Activated CD4-positive, alpha-beta T cell treated with anti-CD3 and anti-CD28 coated beads, Interleukin-2, amount 50 U/mL, for 24 hours (primary cell): ENCODE data around the gene RBM20.
"Not testable (repeated sequence)": the region's sequence is repeated elsewhere in the genome, so short reads cannot be mapped to it uniquely, and the experiment has no call there.

Experiments
- DNase-seq, 2 donors: peaks; one replicate each; pipeline ENCODE4 v3.0.0-alpha.2; 2020; ENCODE audit warnings: low read depth in 1 of 2, low spot score in 1 of 2

Gene RBM20

DNA sequence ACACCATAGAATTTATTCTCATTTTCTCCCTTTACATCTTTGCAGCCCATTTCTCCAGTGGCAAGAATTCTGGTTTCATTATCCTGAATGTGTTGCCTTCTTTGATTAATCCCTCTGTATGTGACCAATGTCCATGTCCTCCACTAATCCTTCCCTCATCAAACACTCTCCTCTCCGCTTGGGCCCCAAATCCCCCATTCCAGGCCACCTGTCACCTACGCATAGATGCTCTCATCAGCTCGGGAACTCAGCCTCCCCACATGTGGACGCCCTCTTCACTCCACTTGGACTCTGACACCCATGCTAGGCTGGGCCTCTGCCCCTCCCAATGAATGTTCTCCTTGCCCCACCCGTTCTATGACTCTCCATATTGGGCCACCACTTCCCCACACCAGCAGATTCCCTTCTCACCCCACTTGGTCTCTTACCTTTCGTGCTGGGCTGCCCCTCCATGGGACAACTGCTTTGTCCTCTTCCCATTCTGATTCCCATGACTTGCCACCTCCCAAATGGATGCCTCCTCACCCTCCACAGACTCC lies 18.7 kb upstream of the RBM20 start:
- DNase-seq, result no peak

DNA sequence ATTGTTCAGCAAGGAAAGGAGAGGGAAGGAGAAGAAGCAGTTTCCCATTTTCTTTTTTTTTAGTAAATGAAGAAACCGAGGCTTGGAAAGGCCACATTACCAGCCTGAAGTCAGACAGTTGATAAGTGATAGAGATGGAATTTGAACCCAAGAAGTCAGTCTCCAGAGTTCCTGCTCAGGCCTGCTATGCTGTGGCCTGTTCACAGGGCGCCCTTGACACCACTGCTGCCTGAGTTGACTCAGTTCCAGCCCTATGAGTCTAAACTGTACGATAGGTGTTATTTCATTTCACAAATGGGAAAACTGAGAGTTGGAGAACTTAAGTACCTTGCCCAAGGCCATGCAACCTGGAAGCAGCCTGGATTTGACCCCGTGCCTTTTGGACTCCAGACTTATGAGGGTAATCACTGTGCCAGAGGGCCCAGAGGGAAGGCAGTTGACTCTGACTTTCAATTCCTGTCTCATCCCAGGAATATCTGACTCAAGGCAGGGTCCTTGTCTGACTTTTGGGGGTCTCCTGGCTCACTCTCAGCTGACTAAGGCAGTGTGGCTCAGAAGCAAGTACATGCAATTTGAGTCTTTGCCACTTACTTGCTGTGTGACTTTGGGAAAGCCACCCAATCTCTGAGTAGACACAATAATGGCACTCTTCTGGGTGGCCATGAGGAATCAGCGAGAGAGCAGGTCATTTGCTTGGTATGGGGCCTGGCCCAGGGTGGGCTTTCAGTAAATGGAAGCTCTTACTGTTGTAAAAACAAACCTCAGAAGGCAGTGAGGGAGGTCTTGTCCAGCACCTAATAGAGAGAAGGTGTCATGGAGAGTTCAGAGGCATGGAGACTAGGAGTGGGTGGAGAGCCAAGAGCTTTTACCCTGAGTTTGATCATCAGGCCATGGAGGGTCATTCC lies 17.9 kb upstream of the RBM20 start:
- DNase-seq, result no peak

DNA sequence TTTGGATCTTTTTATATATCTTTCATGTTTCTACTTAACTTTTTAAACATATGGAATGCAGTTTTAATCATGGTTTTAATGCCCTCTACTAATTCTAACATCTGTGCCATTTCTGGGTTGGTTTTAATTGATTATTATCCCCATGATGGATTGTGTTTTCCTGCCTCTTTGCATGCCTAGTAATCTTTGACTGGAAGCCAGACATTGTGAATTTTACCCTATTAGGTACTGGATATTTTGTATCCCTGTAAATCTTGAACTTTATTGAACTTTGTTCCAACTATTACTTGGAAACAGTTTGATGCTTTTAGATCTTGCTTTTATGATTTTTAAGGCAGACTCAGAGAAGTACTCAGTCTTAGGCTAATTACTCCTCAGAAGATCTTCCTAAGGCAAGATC lies 16.0 kb upstream of the RBM20 start:
- no peak for DNase-seq

DNA sequence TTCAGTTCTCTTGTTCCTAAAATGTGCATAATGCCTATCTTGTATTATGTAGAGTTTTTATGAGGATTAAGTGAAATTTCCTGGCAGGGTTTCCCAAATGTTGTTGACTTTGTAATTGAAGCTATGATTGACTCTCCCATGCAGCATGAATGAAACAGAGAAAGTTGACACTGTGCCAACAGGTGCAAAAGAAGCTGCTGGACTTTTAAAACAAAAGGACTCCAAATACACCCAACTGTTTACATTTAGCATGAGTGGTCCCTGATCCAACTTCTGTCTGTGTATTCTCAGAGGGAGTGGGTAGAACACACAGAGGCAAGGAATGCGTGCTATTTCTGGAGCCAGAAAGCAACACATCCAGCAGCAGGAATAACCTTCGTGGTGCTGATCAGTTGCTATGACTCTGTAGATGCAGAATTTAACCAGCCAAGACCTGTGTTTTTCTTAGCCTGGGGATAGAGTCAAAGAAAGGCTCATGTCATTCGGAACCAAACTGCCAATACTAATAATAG lies 14.4 kb upstream of the RBM20 start:
- DNase-seq, result no peak

DNA sequence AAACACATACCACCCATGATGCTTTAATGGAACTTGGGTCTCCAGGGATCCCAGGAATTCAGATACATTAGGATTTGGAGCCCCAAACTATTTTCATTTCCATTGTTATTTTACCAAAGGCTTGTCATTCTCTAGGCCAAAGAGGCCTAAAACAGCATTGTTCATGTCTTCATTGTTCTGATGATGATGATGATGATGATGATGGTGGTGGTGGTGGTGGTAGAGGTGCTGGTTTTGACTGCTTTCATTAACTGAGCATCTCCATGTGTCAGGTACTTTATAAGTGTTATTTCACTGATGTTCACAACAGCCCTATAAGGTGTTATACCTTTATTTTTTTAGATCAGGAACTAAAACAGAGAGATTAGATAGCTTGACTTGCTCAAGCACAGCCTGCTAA lies 12.2 kb upstream of the RBM20 start:
- no peak for DNase-seq

DNA sequence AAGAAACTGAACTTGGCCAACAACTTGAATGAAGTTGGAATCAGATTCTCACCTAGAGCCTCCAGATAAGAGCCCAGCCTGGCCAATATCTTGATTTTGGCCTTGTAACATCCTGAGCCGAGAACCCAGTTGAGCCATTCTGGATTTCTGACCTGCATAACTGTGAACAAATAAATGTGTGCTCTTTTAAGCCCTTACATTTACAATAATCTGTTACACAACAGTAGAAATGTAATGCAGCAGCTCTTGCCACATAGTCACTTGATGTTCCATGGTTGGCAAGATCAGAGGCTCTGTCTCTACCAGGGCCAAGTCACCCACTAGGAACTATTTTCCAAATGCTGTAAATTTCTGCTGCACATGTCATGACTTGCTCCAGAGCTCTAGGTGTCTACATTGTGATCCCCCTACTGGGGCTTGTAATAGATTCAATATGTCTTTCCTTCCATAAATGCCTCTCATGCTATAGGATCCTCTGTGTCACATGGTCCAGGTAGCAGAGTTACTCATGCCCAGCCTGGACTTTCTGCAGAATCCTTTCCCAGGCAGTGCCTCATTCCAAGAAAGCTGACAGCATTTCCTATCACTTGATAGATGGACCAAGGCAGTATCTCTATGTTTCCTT lies 11.4 kb upstream of the RBM20 start:
- no peak for DNase-seq

DNA sequence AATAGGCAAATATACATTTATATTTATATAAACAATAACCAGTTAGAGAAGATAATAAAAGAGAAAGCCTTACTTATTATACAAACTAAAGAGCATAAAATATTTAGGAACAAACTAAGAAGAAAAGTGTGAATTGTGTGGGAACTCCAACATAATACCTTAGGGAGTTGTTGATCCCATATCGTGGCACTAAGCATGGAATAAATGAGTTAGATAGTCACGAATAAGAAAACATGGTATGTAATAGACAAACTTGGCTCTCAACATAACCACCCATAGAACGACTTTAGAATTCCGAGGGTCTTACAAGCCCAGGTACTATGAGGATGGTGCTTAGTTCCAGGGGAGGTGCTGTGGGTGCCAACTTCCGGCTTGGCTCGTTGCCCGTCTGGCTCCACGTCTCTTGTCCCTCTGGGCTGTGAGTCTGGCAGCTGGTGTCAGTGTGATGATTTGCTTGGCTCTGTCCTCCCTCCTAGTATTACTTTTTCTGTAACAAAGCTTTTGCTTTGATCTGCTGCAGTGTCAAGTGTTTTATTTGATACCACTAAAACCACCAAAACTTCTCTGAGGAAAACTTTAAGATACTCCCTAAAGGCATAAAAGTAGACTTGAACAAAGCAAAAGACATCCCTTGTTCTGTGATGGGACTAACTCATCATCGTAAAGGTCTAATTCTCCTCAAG lies 9.5 kb upstream of the RBM20 start:
- no peak for DNase-seq

DNA sequence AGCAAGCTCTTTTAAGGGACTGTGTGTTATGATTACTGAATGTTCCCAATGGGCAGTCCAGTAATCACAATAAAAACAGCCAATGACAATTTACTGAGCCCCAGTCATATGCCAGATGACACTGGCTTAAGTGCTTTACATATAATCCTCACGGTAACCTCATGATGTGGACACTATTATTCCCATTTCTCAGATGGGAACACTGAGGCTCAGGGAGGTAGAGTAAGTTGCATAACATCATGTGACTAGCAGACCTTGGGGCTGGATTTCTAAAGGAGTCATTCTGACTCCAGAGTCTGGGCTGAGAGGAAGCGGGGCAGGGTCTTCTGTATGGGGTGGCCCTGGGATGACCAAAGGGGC lies 7.6 kb upstream of the RBM20 start:
- no peak for DNase-seq

DNA sequence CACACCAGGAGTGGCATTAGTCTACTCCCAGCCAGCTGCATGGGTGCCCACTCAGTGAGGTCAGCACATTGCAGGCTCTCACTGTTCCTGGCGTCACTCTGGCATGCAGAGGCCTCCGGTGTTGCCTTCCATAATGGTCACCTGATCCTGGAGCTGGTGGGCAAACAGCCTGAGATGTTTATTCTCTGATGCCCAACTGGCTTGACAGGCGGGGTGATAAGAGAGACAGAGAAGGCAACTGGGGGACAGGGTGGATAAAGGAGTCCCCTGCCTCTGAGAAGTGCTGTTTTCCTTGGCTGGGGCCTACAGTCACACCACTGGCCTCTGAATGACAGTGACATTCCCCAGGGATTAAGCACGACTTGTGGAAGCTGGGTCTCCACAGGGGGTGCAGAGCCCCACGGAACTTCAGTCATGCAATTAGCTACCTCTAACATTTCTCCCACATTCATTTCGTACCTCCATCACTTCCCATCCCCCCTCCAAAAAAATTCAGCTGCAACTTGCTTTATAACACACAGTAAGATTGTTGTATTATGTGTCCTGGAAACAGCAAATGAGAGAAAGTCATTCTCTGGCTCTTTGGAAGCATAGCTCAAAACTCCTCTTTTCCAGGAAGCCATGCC lies 7.1 kb upstream of the RBM20 start:
- DNase-seq, result no peak

DNA sequence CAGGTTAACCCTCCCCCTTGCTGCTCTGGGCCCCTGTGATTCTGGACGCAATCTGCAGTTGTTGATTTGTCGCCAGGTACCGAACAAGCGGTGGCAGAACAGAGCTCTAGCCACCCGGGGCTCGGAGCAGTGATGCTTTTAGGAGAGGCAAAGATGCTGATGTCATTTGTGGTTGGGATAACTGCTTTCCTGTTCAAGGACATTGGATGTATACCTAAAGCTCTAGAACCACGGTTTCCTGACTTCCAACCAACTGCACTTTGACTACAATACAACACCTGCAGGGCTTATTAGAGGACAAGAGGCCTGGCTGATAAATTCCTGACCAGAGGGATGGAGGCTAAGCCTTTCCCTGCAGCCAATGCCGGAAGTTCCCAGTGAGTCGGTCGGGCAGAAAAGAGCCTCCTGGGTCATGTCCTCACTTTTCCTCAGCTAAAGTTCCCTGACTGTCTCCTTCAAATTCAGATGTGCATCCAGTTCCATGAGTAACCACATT lies 6.5 kb upstream of the RBM20 start:
- DNase-seq, result no peak

DNA sequence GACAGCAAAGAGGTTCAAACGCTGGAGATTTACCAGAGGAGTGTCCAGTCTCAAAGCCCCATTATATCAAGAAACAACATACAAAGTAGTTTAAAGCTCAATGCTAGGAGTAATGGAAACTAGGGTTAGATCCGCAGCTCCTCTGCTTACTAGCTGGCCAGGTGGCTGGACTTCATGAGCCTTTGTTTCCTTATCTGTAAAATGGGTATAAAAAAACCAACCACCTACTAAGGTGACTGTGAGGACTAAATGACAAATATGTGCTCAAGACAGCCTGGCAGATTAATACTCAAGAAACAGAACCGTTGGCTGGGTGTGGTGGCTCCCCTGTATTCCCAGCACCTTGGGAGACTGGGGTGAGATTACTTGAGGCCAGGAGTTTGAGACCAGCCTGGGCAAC lies 5.8 kb upstream of the RBM20 start:
- no peak for DNase-seq

DNA sequence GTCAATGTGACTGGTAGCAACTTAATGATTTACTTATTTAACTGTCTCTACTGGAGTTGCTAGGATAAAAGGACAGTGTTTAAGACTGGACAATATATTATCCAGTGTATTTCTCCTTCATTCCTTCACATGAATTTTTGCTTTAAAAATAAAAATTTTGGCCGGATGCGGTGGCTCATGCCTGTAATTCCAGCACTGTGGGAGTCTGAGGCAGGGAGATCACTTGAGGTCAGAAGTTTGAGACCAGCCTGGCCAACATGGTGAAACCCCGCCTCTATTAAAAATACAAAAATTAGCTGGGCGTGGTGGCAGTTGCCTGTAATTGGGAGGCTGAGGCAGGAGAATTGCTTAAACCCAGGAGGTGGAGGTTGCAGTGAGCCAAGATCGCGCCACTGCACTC lies 5.1 kb upstream of the RBM20 start:
- DNase-seq, result not testable (repeated sequence)

DNA sequence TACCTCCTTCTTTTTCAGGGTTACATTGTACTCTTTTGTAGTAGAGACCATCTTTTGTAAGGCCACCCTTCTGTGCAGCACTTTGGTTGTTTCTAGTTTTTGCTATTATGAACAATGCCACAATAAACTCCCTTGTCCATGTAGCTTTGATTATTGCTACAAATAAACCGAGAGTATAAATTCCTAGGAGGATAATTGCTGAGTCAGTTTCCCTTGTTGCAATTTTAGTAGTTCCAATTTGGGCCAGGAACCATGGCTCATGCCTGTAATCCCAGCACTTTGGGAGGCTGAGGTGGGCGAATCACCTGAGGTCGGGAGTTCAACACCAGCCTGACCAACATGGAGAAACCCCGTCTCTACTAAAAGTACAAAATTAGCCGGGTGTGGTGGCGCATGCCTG lies 4.3 kb upstream of the RBM20 start:
- DNase-seq, result not testable (repeated sequence)

DNA sequence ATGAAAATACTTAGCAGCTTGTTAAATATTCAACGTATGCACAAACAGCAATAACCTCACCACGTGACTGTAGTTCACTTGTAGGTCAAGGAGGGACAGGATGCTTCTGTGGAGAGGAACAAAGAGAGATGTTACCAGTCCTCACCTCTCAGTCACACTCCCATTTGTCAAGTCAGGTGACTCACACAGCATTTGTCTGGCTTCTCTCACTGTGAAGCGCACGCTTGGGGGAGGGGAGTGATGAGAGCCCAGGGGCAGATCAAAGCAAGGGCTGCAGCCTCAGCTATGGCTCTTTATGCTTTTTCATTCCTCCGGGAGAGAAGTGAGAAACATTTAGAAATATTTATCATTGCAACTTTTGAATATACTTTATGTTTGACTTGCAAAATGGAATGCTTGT lies 2.9 kb upstream of the RBM20 start:
- peak in 1 of 2 donors; percentile 52 for DNase-seq

DNA sequence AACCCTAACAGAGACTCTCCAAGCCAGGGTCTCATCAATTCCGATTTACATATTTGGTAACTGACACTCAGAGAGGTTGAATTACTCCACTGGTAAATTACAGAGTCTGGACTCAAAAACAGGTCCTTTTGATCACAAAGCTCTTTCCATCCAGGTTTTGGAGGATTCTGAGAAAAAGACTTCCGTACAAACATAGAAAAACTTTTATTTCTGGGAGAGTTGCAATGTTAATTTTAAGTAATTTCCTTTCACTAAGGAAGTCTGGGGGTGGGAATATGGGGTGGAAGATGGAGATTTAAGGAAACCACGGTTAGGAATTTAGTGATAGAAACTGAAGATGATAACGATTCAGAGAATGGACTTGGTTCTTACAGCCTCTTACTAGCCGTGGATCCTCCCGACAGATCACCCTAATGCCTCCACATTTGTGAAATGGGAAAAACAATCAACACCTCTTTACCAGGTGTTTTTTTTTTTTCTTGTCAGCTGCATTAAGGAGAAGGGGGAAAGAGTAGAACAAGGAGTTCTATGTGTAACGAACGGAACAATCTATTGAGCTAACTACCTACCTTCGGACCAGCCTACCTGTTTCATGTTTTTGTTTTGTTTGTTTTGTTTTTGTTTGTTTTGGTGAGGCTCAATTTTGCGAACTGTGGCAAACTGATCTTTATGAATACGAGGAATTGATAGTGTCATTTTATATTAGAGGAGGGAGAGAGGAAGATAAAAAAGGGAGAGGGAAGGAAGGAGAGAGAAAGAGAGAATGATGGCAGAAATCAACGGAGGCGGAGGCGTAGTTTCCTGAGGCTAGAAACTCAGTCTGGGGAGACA lies 1.7 kb upstream of the RBM20 start:
- no peak for DNase-seq

DNA sequence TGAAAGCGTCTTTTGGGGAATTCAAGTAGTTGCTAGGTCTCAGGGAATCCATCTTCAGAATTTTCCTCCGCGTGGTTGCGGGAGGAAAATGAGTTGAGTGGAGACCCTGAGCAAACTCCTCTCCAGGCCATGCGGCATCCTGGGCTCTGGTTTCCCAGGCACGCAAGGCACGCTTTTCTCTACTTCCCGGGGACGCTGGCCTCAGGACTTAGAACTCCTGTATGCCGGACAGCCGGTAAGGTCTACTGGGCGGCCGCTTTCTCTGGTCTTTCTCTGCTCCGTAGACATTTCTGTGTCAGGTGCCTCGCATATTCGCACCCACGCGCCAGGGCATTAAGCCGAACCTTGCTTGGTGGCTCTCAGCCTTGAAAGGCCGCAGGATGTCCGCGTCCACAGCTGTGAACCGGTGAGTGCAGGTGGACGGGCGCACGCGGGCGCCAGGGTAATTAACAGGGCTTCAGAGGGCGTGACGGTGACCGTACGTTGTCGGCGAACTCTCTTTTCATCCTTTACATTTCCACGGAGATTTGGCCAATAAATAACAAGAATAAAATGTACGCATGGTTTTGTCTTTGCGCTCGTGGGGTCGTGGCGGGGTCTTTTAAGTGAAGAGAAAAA lies 992 bp upstream of the RBM20 start:
- DNase-seq, result peak in 1 of 2 donors; percentile 4

DNA sequence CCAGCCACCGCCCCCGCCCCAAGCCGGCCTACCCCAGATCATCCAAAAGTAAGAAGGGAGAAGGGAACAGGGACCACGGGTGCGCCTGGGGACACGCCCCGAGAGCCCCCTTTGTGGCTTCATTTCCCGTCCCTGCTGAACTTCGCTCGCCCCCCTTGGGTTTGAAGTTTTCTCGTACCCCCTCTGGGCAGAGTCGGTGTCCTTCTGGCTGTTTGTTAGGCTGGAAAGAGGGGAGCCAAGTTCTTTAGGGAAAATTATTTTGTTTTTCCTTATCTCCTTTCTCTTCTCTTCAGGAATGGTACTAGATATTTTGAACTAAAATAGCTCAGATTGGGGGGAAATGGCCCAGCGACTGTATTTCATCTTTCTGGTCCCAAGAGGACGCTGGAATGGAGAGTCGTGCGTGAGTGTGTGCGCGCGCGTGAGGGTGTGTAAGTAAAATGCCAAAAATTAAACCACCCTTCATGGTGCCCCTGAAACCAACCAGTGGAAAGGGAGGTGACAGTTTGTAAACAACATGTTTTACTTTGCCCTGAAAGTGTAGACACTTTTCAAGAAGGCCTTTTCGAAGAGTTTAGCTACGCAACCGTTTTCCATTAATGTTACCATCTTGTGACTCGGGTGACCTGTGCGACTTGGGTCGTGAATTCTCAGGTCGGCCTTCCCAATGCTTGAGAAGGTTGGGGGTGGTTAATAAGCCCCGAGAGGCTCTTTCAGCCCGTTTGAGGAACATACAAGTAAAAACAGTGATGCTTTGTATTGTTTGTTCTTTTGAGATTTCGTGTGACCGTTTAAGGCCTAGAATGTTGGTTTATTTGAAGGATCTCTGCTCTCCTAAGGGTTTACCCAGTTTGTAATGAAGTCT lies 694 bp downstream of the RBM20 start:
- no peak for DNase-seq

DNA sequence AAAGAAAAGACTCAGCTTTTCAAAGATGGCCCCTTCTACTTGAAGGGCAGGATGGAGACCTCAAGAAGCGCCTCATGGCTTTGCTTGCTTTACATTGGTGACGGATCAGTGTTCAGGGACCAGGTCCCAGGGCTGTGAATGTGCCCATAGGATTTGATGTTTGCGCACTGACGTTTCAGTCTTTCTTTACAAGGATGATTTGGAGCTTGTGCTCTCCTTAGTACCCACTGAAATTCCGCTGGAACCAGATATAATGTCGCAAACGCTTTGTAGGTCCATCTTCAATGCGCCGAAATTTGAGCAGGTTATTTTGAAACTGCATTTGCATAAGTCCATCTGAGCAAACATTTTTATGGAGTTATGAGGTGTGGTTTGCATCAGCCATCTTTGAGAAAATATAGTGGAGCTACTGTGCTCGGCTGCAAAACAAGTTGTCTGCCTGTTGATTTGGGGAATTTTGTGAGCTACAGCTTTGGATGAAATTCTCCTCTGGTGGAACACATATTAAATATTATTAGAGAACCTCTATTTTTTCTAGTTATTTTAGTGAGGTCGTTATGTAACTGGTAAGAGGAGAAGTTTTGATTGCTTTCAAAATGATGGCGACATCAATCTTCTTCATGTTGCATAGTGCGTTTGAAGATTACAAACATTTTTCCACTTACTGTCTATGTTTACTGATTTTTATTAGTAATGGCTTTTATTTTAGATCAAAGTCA lies 2.4 kb downstream of the RBM20 start:
- no peak for DNase-seq
